HL-60/S4 (cell line): ENCODE measurements around the gene MICB.
"Not testable (repeated sequence)": the region's sequence is repeated elsewhere in the genome, so short reads cannot be mapped to it uniquely, and the experiment has no call there.

Experiments
- in situ Hi-C: fragments of 300-500 bp; cut with MboI; formaldehyde crosslinking; loops from 2 replicates; pipeline ENCODE4 v1.14.3; 2022; ENCODE audit warnings: low sequenced_read_pairs

Gene MICB

DNA sequence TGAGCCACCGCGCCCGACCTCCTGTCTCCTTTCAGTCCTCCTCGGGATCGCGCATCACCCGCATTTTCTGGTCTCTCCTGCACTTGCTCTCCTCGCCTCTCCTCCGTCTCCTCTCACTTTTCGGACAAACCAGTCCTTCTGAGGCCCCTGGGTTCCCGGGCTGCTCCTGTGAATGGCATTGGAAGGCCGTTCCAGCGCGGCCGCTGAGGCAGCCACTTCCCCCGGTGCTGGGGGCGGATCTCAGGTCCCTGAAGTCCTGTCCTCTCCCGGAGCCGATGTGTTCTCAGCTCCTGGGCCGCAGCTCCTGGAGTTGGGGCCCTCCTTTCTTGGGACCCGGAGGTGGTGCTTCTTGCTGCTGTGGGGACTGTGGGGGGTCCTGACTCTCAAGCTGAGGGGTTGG is 803 bp downstream of the MICB start:
- in situ Hi-C loops = no loop called here

DNA sequence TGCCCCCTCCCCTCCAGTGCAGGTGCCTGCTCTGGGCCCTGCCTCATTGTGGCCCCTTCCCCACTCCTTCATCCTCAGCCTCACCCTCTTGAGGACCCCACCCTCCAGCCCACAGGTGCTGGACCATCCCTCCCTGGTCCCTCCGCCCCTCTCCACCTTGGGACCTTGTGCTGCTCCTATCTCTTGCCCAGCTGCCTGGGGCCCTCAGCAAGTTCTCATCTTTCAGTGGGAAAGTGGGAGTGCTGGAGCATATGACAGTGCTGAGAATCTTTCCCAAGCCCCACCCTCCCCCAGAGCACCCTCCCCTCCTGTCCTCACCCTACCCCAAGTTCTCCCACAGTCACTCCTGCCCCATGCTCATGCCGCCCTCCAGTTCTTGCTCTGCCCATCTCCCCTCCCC is 1.7 kb downstream of the MICB start:
- in situ Hi-C loops = not testable (repeated sequence)

DNA sequence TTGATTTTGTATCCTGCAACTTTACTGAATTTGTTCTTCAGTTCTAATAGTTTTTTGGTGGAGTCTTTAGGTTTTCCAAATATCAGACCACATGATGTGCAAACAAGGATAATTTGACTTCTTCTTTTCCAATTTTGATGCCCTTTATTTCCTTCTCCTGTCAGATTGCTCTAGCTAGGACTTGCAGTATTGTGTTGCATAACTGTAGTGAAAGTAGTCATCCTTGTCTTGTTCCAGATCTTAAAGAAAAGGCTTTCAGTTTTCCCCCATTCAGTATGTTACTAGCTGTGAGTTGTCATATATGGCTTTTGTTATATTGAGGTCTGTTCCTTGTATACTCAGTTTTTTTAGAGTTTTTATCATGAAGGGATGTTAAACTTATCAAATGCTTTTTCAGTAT is 4.6 kb downstream of the MICB start:
- in situ Hi-C loops = no loop called here

DNA sequence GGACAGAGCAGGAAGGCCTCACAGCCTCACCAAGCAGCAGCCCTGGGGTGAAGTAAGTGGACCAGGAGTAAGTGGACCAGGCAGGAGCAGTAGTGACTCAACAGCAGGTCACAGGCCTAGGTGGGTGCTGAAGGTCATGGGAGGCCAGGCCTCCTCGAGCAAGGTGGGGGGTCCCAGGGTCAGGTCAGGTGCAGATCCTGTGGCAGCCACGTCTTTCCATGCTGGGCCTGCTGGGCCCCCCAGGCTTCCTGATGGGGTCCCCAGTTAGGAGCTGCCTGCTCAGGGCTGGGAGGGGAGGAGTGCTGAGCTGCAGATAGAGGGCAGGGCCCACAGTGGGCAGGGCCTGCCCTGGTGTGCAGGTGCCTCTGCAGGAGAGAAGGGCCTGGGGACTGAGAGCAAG is 11.1 kb downstream of the MICB start:
- in situ Hi-C loops = not testable (repeated sequence)

DNA sequence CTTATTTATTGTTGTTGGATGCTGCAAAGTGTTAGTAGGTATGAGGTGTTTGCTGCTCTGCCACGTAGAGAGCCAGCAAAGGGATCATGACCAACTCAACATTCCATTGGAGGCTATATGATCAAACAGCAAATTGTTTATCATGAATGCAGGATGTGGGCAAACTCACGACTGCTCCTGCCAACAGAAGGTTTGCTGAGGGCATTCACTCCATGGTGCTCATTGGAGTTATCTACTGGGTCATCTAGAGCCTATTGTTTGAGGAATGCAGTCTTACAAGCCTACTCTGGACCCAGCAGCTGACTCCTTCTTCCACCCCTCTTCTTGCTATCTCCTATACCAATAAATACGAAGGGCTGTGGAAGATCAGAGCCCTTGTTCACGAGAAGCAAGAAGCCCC is 12.1 kb downstream of the MICB start:
- in situ Hi-C loops = no loop called here

DNA sequence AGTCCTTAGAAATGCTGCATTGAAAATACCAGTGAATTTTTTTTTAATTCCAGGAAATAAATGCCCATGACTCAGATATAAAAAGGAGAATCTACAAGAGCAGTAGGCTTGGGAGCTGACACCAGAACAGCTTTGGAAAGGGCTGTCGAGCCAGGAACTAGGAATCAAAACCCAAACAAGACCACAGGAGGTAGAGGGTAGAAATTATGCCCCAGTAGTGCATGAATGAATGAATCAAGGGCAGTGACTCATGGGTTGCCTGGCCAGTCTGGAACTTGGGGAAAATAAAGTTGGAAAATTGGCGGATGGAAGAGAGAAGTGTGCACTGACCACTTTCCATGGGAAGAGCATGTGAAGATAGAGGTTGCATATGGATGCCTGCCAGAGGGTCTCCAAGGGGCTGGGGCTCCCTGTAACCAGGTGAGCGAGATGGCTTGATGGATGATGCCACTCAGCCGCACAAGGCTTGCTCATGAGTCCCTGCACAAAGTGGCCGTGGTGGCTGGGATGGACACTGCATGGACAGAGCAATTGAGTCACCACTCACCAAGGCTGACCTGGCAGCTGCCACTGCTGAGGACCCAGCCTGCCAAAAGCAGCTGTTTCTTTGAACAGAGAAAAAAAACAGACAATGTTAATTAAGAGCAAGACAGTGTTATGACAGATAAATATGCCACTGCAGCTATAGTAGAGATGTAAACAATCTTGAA is 15.7 kb downstream of the MICB start:
- in situ Hi-C loops = no loop called here

DNA sequence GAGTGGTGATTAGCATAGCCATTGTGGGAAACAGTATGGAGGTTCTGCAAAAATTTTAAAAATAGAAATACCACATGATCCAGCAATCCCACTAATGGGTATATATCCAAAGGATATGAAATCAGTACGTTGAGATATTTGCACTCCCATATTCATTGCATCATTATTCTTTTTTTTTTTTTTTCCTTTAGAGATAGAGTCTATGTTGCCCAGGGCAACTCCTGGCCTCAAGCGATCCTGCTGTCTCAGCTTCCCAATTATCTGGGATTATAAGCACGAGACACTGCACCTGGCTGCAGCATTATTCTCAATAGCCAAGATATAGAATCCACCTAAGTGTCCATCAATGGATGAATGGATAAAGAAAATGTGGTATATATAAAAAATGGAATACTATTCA is 23.9 kb downstream of the MICB start:
- in situ Hi-C loops = no loop called here

DNA sequence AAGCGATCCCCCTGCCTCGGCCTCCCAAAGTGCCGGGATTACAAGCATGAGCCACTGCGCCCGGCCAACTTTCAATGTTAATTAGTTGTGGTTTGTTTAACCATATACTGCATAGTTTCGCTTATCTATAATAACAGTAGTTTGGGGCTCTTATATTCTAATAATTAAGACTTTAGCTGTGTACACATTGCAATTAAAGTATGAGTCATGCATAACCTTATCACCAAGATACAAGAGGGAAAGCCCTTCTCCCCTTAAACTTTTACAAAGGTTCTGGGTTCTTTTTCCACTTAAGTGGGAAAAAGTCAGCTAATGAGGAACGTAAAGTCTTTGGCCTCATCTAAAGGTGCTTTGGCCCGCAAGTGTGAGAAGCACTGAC is 27.6 kb downstream of the MICB start:
- in situ Hi-C loops = no loop called here

DNA sequence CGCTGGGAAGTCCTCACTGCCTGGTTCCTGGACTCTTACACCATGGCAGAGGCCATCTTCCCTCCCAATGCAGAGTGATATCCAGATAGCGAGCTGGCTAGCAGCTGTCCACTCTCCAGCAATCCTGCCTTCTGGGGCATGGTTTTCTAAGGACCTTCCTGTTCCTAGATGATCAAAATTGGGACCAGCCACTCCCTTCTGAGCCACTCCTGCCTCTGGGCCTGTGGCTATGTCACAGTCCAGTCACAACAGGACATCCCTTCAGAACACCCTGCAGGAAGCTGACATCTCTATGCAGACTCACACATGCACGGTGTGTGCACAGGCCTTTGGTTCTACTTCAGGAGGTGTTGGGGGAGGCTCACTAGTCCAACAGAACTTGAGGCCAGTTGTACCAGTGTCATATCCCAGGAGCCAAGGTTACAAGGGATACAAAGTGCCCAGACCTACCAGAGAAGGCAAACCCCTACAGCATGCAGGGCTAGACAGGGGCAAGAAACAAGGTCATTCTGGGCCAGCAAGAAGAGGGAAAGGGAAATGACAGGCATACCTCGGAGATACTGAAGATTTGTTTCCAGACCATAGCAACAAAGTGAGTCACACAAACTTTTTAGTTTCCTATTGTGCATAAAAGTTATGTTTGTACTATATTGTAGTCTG is 28.1 kb downstream of the MICB start:
- in situ Hi-C loops = no loop called here

DNA sequence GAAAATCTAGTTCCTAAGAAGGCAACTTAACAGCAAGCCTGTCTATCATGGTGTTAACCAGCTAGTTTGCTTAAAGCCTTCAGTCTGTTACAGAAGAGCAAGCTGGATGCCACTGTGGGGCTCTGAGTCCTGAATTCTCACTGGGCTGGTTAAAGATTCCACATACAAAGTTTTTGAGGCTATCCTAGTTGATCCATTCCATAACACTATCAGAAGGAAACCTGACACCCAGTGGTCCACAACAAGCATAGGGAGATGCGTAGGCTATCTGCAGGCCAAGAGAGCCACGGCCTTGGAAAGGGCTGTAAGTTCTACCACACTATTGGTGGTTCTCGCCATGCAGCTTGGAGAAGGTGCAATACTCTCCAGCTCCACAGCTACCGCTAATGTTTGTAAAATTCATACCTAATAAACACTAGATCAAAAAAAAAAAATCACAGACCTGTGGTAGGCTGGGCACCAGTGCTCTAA is 30.4 kb downstream of the MICB start:
- in situ Hi-C loops = no loop called here

DNA sequence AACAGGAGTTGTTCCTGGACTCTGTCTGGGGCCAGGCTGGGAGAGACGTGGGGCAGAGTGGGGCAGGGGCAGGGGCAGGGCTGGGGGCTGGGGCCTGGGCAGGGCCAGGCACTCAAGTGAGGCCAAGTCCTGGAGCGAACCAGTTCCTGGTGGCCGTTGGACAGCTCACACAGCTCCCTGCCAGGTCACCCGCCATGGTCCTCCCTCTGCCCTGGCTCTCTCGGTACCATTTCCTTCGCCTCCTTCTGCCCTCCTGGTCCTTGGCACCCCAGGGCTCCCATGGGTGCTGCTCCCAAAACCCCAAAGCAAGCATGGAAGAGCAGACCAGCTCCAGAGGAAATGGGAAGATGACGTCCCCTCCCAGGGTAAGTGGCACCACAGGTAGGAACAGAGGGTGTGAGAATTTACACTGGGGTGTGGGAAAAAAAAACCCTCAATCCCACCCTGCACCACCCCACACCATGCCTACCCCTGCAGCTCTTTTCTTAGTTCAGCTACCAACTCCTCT is 30.9 kb downstream of the MICB start, which contains the start of gene MCCD1:
TSS of gene MCCD1 (plus strand) at position 142 of the 508 bp plus-strand sequence. CDS start at position 195, 53 bp downstream.
- in situ Hi-C loops = no loop called here

DNA sequence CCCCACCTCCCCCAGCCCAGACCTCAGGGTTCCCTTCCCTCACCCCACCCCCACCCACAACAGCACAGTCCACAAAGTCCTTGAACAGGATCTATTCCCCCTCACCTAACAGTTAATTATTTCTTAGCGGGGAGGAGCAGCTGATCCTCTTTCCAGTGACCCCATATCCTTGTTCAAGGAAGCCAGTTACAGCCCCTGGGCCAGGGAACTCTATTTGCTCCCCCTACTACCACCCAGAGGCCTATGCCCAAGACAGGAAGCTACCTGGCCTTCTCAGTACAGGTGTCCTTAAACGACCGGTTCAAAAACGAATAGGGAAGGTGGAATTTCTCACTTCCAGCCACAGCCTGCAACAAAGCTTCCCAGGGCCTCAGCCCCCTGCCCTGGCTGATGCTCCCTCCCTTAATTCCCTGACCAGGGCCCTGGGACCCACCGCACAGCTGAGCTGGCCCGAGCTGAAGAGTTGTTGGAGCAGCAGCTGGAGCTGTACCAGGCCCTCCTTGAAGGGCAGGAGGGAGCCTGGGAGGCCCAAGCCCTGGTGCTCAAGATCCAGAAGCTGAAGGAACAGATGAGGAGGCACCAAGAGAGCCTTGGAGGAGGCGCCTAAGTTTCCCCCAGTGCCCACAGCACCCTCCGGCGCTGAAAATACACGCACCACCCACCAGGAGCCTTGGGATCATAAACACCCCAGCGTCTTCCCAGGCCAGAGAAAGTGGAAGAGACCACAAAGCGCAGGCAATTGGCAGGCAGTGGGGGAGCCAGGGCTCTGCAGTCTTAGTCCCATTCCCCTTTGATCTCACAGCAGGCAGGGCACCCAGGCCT is 31.6 kb downstream of the MICB start:
- in situ Hi-C loops = no loop called here

DNA sequence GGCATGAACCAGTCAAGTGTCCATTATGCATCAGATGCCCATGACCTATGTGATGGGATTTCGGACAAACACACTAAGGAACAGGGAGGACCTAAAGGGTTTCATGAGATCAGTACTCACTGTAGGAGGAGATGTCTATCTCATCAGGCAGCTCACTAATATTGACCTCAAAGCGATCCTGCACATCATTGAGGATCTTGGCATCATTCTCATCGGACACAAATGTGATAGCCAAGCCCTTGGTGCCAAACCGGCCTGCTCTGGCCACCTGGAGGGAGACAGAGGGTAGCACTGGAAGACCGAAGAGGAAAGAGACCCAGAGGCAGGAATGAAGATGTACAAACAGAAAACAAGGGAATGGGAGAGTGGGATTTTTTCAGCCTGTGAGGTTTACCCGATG is 32.7 kb downstream of the MICB start:
- in situ Hi-C loops = no loop called here

DNA sequence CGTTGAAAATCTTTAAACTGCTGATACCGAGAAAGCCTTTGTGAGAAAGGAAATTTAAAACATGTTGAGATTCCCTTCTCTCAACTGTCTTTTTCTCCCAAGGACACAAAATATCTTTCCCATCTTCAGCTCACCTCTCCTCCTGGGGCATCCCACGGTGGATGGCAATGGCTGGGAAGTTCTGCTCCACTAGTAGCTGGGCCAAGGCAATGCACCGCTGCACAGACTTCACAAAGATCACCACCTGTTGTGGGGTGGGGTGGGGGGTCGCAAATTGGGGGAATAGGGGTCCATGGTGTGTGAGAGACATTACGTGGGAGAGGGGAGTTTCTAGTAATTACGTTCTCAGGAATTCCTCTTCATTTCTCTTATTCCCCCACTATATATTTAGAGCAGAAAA is 33.2 kb downstream of the MICB start:
- in situ Hi-C loops = no loop called here

DNA sequence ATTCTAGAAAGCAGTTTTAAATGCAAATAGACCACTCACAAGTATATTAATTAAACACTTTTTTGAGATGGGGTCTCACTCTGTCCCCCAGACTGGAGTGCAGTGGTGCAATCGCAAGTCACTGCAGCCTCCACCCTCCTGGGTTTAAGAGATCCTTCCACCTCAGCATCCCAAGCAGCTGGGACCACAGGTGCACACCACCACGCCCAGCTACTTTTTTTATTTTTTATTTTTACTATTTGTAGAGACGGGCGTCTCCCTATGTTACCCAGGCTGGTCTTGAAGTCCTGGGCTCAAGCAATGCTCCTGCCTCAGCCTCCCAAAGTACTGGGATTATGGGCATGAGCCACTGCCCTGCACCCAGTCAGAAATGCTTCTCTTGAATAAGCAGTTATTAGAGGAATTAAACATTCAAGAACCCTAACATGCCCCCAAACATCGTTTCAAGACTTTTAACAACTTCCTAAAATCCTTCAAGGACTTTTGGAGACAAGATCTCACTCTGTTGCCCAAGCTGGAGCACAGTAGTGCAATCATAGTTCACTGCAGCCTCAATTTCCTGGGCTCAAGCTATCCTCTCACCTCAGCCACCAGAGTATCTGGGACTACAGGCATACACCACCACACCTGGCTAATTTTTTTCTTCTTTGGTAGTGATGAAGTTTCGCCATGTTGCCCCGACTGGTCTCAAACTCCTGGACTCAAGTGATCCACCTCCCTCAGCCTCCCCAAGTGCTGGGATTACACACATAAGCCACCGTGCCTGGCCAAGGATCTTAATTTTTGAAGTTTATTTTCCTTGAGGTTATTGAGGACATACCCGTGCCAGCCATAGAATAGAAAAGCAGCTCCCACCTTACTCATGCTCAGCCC is 34.1 kb downstream of the MICB start:
- in situ Hi-C loops = no loop called here

DNA sequence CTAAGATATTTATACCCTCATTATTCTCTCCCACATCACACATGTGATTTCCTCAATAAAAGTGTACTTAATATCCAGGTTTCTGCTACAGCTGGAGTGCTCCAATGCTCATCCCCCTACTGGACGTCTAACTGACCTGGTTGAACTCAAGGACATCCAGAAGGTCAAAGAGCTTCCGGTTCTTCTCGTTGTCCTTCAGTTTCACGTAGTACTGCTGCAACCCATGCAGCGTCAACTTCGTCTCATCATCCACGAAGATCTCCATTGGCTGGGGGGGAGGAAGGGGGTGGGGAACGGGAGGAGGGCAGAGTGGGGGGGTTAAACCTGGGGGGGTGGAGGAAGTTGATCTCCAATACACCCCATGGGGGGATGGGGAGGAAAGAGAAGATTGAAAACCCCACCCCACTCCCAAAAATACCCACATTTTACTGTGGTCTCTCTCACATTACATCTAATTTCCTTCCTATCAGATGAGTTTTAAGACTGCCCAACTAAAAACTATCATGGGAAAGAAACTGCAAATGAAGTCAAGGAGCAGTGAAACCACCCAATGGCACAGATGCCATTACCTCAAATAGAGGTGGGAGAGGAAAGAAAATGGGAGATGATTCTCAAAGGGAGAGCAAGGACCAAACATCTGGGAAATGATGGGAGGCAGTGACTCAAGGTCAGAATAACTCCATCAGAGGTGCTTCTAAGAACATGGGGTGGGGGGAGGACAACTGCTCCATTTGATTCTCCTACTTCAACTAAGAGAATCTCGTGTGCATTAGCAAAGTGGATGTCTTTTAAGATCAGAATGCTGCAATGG is 34.9 kb downstream of the MICB start:
- in situ Hi-C loops = no loop called here

DNA sequence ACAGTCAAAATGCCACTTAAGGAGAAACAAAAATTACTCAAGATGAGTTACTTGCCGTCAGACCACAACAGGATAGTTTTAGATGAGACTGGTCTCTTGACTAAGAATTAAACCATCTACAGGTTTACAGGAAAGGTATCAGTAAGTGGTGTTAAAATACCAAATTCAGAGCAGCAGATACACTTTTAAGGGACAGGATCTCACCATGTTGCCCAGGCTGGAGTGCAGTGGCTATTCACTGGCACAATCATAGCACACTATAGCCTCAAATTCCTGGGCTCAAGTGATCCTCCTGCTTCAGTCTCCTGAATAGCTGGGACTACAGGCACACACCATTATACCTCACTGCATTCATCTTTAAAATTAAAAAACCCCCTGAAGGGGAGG is 35.5 kb downstream of the MICB start:
- in situ Hi-C loops = no loop called here

DNA sequence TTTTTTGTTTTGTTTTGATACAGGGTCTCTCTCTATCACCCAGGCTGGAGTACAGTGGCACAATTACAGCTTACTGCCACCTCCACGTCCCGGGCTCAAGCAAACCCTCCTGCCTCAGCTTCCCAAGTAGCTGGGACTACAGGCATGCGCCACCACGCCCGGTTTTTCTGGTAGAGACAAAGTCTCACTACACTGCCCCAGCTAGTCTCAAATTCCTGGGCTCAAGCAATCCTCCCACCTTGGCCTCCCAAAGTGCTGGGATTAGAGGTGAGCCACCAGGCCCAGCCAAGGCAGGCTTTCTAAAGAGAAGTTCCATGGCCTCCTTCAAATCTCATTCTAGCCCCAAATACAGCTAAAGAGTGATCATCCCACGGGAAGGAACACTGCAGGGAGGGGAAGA is 36.1 kb downstream of the MICB start:
- in situ Hi-C loops = no loop called here

DNA sequence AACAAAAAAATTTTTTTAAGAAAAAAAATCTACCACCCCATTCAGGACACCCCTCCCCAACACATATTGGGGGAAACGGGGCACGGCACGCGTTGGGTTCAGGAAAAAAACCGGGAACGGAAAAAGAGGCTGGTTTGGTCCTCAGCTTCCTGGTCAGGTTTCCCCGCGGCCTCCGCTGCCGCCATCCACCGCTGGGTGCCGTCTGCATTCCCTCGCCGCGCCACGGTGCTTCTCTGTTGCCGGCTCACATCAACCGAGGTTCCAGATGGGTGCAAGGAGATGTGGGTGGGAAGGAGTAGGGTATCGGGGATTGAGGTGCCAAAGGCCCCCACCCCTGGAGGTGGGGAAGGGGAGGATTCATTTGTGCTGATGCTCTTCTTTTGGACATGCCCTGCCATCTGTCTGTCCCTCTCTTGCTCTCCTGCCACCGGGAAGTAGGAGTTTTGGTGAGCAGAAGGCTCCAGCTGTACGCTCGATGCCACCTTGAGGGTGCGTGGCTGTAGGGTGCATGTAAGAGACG is 36.6 kb downstream of the MICB start:
- in situ Hi-C loops = no loop called here
